Esophagus squamous epithelium (tissue), 4 donors: ENCODE measurements around the gene ZNF443.

Experiments
- POLR2A ChIP-seq, 4 donors: fragments of 450-650 bp; IDR thresholded peaks; one replicate each; pipeline ENCODE4 v1.6.1; 2017; ENCODE audit warnings: antibody characterized with exemption in 4 of 4, mild to moderate bottlenecking in 4 of 4, moderate library complexity in 3 of 4
- TF ChIP-seq, protein P1 (sequence below), 6 experiments: fragments of 450-650 bp in 4 of 6; fragments of 200-600 bp in 2 of 6; sonication (generic) in 2 of 6; IDR thresholded peaks; one replicate each; pipeline ENCODE4 v1.5.1; 2016 to 2019; ENCODE audit warnings: antibody characterized with exemption in 6 of 6, mild to moderate bottlenecking in 4 of 6, moderate library complexity in 4 of 6

DNA sequence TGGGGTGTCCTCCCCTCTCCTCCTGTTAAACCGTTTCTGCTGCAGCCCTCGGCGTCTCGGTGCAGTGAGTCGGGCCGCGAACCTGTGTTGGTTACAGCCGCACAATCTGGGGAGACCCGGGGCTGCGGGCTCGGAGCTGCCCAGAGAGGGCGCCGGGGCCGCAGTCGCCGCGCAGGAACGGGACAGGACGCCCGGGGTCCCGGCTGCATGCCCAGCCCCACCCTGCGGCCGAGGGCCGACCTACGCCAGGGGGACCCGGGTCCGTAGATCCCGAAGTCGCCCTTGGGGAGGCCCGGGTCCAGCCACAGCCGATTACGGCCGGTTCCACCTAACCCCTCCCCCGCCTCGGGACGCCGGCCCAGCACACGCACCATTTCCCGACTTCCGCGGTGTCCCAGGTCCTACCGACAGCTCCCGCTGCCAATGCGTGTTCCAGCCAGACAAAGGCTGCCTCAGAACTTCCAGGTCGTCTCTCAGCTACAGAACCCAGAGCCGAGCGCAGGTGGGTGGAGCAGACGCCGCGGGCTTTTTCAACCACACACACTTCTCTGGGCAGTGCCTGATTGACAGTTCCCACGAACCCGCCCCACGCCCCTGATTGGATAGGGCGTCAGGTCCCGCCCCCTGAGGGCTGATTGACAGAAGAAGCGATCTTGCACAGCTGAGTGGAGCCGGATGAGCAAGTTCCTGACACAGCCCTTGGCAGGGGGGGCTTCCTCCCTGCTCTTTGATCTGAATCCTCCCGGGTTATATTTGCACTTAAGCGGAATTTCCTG is at the start of gene ZNF443:
- peak in 2 of 4 donors; percentile 32 to 70 for TF ChIP-seq POLR2A (IDR thresholded peaks at IDR 0.05)
- TF ChIP-seq, protein P1, sequence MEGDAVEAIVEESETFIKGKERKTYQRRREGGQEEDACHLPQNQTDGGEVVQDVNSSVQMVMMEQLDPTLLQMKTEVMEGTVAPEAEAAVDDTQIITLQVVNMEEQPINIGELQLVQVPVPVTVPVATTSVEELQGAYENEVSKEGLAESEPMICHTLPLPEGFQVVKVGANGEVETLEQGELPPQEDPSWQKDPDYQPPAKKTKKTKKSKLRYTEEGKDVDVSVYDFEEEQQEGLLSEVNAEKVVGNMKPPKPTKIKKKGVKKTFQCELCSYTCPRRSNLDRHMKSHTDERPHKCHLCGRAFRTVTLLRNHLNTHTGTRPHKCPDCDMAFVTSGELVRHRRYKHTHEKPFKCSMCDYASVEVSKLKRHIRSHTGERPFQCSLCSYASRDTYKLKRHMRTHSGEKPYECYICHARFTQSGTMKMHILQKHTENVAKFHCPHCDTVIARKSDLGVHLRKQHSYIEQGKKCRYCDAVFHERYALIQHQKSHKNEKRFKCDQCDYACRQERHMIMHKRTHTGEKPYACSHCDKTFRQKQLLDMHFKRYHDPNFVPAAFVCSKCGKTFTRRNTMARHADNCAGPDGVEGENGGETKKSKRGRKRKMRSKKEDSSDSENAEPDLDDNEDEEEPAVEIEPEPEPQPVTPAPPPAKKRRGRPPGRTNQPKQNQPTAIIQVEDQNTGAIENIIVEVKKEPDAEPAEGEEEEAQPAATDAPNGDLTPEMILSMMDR (IDR thresholded peaks at IDR 0.05), result no peak
